COLO668 (cell line): ENCODE measurements around the gene CHRM4.

Experiments used
- DNase-seq: peaks from one replicate; lab custom pipeline; 2025; ENCODE audit not compliant: unreplicated experiment; lab: John Stamatoyannopoulos, UW

The CHRM4 gene

GRCh38 chr11:46404476-46405017 lies 13.0 kb upstream of the CHRM4 start:
- DNase-seq: no peak

- DNase-seq: no peak
Observed at GRCh38 chr11:46402957-46403902, 11.7 kb upstream of the CHRM4 start.

GRCh38 chr11:46397526-46397925 lies 6.0 kb upstream of the CHRM4 start:
- no peak for DNase-seq

- DNase-seq: no peak
Observed at GRCh38 chr11:46393759-46394158, 2.2 kb upstream of the CHRM4 start.

GRCh38 chr11:46393231-46393616 lies 1.6 kb upstream of the CHRM4 start:
- no peak for DNase-seq

GRCh38 chr11:46392421-46393230 lies 1.1 kb upstream of the CHRM4 start:
- peak; percentile 83 for DNase-seq

GRCh38 chr11:46391186-46391577 lies 394 bp downstream of the CHRM4 start:
- DNase-seq: peak; percentile 38

GRCh38 chr11:46390331-46391171 lies 1.0 kb downstream of the CHRM4 start:
- peak; percentile 42 for DNase-seq

- DNase-seq: peak; percentile 91
Observed at GRCh38 chr11:46389450-46390330, 1.9 kb downstream of the CHRM4 start.

- no peak for DNase-seq
Observed at GRCh38 chr11:46388619-46389449, 2.7 kb downstream of the CHRM4 start.

- DNase-seq: no peak
Observed at GRCh38 chr11:46387919-46388618, 3.5 kb downstream of the CHRM4 start.

GRCh38 chr11:46387456-46387855 lies 4.1 kb downstream of the CHRM4 start:
- no peak for DNase-seq

- no peak for DNase-seq
Observed at GRCh38 chr11:46386674-46387073, 4.9 kb downstream of the CHRM4 start.

GRCh38 chr11:46386005-46386578 lies 5.5 kb downstream of the CHRM4 start:
- DNase-seq: no peak

GRCh38 chr11:46385169-46386004 lies 6.2 kb downstream of the CHRM4 start:
- DNase-seq: no peak

- no peak for DNase-seq
Observed at GRCh38 chr11:46383974-46384701, 7.4 kb downstream of the CHRM4 start.

- DNase-seq: no peak
Observed at GRCh38 chr11:46383404-46383758, 8.2 kb downstream of the CHRM4 start.
